Gastrocnemius medialis (tissue), 4 donors: ENCODE results near the gene MSMB.

ENCODE experiments used
- POLR2A ChIP-seq, 2 donors: fragments of 450-650 bp; IDR thresholded peaks; one replicate each; pipeline ENCODE4 v1.6.1; 2017; ENCODE audit warnings: antibody characterized with exemption in 2 of 2, mild to moderate bottlenecking in 2 of 2, moderate library complexity in 2 of 2
- TF ChIP-seq, protein P1 (sequence below), 5 experiments: fragments of 450-650 bp in 3 of 5; fragments of 200-600 bp in 2 of 5; sonication (generic) in 2 of 5; IDR thresholded peaks in 4 of 5; conservative IDR thresholded peaks in 1 of 5; 1 replicate in 4 of 5; 2 replicates in 1 of 5; pipeline ENCODE4 v1.5.1; 2016 to 2019; ENCODE audit warnings: antibody characterized with exemption in 5 of 5, mild to moderate bottlenecking in 3 of 5, moderate library complexity in 3 of 5

- TF ChIP-seq, protein P1, sequence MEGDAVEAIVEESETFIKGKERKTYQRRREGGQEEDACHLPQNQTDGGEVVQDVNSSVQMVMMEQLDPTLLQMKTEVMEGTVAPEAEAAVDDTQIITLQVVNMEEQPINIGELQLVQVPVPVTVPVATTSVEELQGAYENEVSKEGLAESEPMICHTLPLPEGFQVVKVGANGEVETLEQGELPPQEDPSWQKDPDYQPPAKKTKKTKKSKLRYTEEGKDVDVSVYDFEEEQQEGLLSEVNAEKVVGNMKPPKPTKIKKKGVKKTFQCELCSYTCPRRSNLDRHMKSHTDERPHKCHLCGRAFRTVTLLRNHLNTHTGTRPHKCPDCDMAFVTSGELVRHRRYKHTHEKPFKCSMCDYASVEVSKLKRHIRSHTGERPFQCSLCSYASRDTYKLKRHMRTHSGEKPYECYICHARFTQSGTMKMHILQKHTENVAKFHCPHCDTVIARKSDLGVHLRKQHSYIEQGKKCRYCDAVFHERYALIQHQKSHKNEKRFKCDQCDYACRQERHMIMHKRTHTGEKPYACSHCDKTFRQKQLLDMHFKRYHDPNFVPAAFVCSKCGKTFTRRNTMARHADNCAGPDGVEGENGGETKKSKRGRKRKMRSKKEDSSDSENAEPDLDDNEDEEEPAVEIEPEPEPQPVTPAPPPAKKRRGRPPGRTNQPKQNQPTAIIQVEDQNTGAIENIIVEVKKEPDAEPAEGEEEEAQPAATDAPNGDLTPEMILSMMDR (IDR thresholded peaks at IDR 0.05 in 4 of 5, conservative IDR thresholded peaks at IDR 0.05 in 1 of 5), result no peak
- TF ChIP-seq POLR2A (IDR thresholded peaks at IDR 0.05), result no peak
These were observed at the start of gene MSMB for GRCh38 chr10:46046261-46046660.
